ENCODE results near the gene SULT1C2.

Gene SULT1C2

GRCh38 chr2:108260773-108261172 lies 27.9 kb upstream of the SULT1C2 start:
- TF ChIP-seq CTCF (IDR thresholded peaks at IDR 0.05; ENCODE audit: extremely low read depth, missing control alignments) = no peak
- DNase-seq (ENCODE audit: low spot score) = no peak

- DNase-seq (ENCODE audit: low spot score) = no peak
- TF ChIP-seq CTCF (IDR thresholded peaks at IDR 0.05; ENCODE audit: extremely low read depth, missing control alignments) = no peak
Measured at GRCh38 chr2:108262036-108262435, 26.7 kb upstream of the SULT1C2 start.

GRCh38 chr2:108263401-108263800 lies 25.3 kb upstream of the SULT1C2 start:
- DNase-seq (ENCODE audit: low spot score) = no peak

GRCh38 chr2:108266218-108266617 lies 22.5 kb upstream of the SULT1C2 start:
- TF ChIP-seq CTCF (IDR thresholded peaks at IDR 0.05; ENCODE audit: extremely low read depth, missing control alignments) = no peak

More at GRCh38 chr2:108263401-108263800, 25.3 kb upstream of the SULT1C2 start:
- no peak for TF ChIP-seq CTCF (IDR thresholded peaks at IDR 0.05; ENCODE audit: extremely low read depth, missing control alignments)

GRCh38 chr2:108267101-108267500 lies 21.6 kb upstream of the SULT1C2 start:
- no peak for TF ChIP-seq CTCF (IDR thresholded peaks at IDR 0.05; ENCODE audit: extremely low read depth, missing control alignments)
- no peak for DNase-seq (ENCODE audit: low spot score)

More at GRCh38 chr2:108266218-108266617, 22.5 kb upstream of the SULT1C2 start:
- DNase-seq (ENCODE audit: low spot score) = no peak

GRCh38 chr2:108268001-108268400 lies 20.7 kb upstream of the SULT1C2 start:
- DNase-seq (ENCODE audit: low spot score) = no peak
- no peak for TF ChIP-seq CTCF (IDR thresholded peaks at IDR 0.05; ENCODE audit: extremely low read depth, missing control alignments)

- no peak for DNase-seq (ENCODE audit: low spot score)
- TF ChIP-seq CTCF (IDR thresholded peaks at IDR 0.05; ENCODE audit: extremely low read depth, missing control alignments) = no peak
Measured at GRCh38 chr2:108270346-108270745, 18.3 kb upstream of the SULT1C2 start.

Measured in GM20000 (cell line).